Femur (tissue), 1 donor: Measurements from ENCODE around the gene THAP4.

ENCODE experiments used
- DNase-seq: peaks from one replicate; pipeline ENCODE4 v3.0.0-alpha.2; 2017

Gene THAP4

GRCh38 chr2:241561832-241562231 lies 75.1 kb downstream of the THAP4 start:
- DNase-seq: peak; percentile 85

- DNase-seq: no peak
These were observed 76.0 kb downstream of the THAP4 start for GRCh38 chr2:241560883-241561474.

- DNase-seq: no peak
These were observed 76.6 kb downstream of the THAP4 start for GRCh38 chr2:241560162-241560882.

GRCh38 chr2:241559323-241560161 lies 77.4 kb downstream of the THAP4 start:
- no peak for DNase-seq

- peak; percentile 80 for DNase-seq
These were observed 78.2 kb downstream of the THAP4 start, which contains the start of gene BOK for GRCh38 chr2:241558532-241559322. BOK (plus strand) TSS chr2:241558745; CDS start chr2:241559484, 739 bp downstream.

- DNase-seq: no peak
These were observed 80.2 kb downstream of the THAP4 start for GRCh38 chr2:241556746-241557145.

- DNase-seq: no peak
These were observed 81.2 kb downstream of the THAP4 start for GRCh38 chr2:241555711-241556110.

- no peak for DNase-seq
These were observed 82.2 kb downstream of the THAP4 start for GRCh38 chr2:241554610-241555322.

GRCh38 chr2:241553981-241554380 lies 83.0 kb downstream of the THAP4 start:
- no peak for DNase-seq

GRCh38 chr2:241553512-241553830 lies 83.5 kb downstream of the THAP4 start:
- DNase-seq: no peak

- no peak for DNase-seq
These were observed 84.8 kb downstream of the THAP4 start for GRCh38 chr2:241551998-241552737.

- DNase-seq: no peak
These were observed 85.4 kb downstream of the THAP4 start for GRCh38 chr2:241551599-241551997.

GRCh38 chr2:241550616-241551580 lies 86.1 kb downstream of the THAP4 start:
- DNase-seq: no peak

GRCh38 chr2:241548451-241548835 lies 88.5 kb downstream of the THAP4 start:
- no peak for DNase-seq

GRCh38 chr2:241547781-241548450 lies 89.0 kb downstream of the THAP4 start:
- no peak for DNase-seq

- DNase-seq: peak; percentile 74
These were observed 90.0 kb downstream of the THAP4 start for GRCh38 chr2:241546771-241547498.

GRCh38 chr2:241545523-241546473 lies 91.2 kb downstream of the THAP4 start:
- DNase-seq: no peak

GRCh38 chr2:241545106-241545505 lies 91.9 kb downstream of the THAP4 start:
- no peak for DNase-seq
